Measurements from ENCODE around the gene JMJD7. TPM values are rescaled to one million over a fixed set of nuclear protein-coding genes. Genes with fewer than 3 reads are reported as not detected.

JMJD7 gene
- total RNA-seq, 3 donors from 2014 or later = 7.8 to 20.8 (median 8.8) TPM

- H3K4me3 ChIP-seq = no peak overlapping the region
- H3K9me3 ChIP-seq = no peaks in the 10 kb centered on the region
- H3K4me1 ChIP-seq = no peaks in the 10 kb centered on the region
- H3K27me3 ChIP-seq = no peaks in the 10 kb centered on the region
- DNase-seq (ENCODE audit: low spot score in 2 of 2) = no peak
- intact Hi-C loops (cut with DNase I; ENCODE audit: low total_unique reads) = loop anchor here (5.0 kb wide), 1 partner anchor 45 kb away; the partner anchor contains the start of gene MAPKBP1
- H3K27ac ChIP-seq = no peak overlapping the region
- TF ChIP-seq POLR2A (IDR thresholded peaks at IDR 0.05) = no peak
- TF ChIP-seq POLR2AphosphoS5 (IDR thresholded peaks at IDR 0.05) = no peak
- TF ChIP-seq CTCF (IDR thresholded peaks at IDR 0.05) = no peak
- H3K36me3 ChIP-seq = peaks cover 12% of the 10 kb centered on the region
These were observed 10.1 kb upstream of the JMJD7 start for GRCh38 chr15:41817781-41818180.

- TF ChIP-seq CTCF (IDR thresholded peaks at IDR 0.05) (no peak), POLR2AphosphoS5 (IDR thresholded peaks at IDR 0.05) (no peak), POLR2A (IDR thresholded peaks at IDR 0.05) (no peak)
- H3K36me3 ChIP-seq = no peaks in the 10 kb centered on the region
- no peak for DNase-seq (ENCODE audit: low spot score in 2 of 2)
- H3K9me3 ChIP-seq = no peaks in the 10 kb centered on the region
- H3K4me3 ChIP-seq = no peak overlapping the region
- intact Hi-C loops (cut with DNase I; ENCODE audit: low total_unique reads) = loop anchor here (5.0 kb wide), 1 partner anchor 47 kb away; the partner anchor contains the start of gene MAPKBP1
- H3K4me1 ChIP-seq = no peaks in the 10 kb centered on the region
- H3K27ac ChIP-seq = no peak overlapping the region
- H3K27me3 ChIP-seq = no peaks in the 10 kb centered on the region
These were observed 8.3 kb upstream of the JMJD7 start for GRCh38 chr15:41819455-41820050.

GRCh38 chr15:41820791-41821423, 7.0 kb upstream of the JMJD7 start:
- no peaks in the 10 kb centered on the region for H3K9me3 ChIP-seq
- no peak overlapping the region for H3K27ac ChIP-seq
- intact Hi-C loops (cut with DNase I; ENCODE audit: low total_unique reads) = no loop called here
- H3K4me3 ChIP-seq = no peak overlapping the region
- H3K27me3 ChIP-seq = no peaks in the 10 kb centered on the region
- no peaks in the 10 kb centered on the region for H3K4me1 ChIP-seq
- H3K36me3 ChIP-seq = no peaks in the 10 kb centered on the region
- peak in 1 of 2 donors; percentile 71 for DNase-seq (ENCODE audit: low spot score in 2 of 2)
- TF ChIP-seq POLR2AphosphoS5 (IDR thresholded peaks at IDR 0.05) (no peak), POLR2A (IDR thresholded peaks at IDR 0.05) (no peak), CTCF (IDR thresholded peaks at IDR 0.05) (no peak)

- Histone ChIP-seq H3K27me3 (no peaks in the 10 kb centered on the region), H3K9me3 (no peaks in the 10 kb centered on the region), H3K36me3 (no peaks in the 10 kb centered on the region), H3K27ac (no peak overlapping the region), H3K4me1 (no peaks in the 10 kb centered on the region), H3K4me3 (no peak overlapping the region)
- TF ChIP-seq CTCF (IDR thresholded peaks at IDR 0.05) (no peak), POLR2A (IDR thresholded peaks at IDR 0.05) (no peak), POLR2AphosphoS5 (IDR thresholded peaks at IDR 0.05) (no peak)
- intact Hi-C loops (cut with DNase I; ENCODE audit: low total_unique reads) = no loop called here
- DNase-seq (ENCODE audit: low spot score in 2 of 2) = no peak
These were observed 6.1 kb upstream of the JMJD7 start for GRCh38 chr15:41821831-41822230.

- DNase-seq (ENCODE audit: low spot score in 2 of 2) = no peak
- Histone ChIP-seq H3K36me3 (no peaks in the 10 kb centered on the region), H3K4me3 (no peak overlapping the region), H3K27ac (no peak overlapping the region), H3K9me3 (no peaks in the 10 kb centered on the region), H3K4me1 (no peaks in the 10 kb centered on the region), H3K27me3 (no peaks in the 10 kb centered on the region)
- no peak for TF ChIP-seq CTCF (IDR thresholded peaks at IDR 0.05)
- no peak for TF ChIP-seq POLR2A (IDR thresholded peaks at IDR 0.05)
- TF ChIP-seq POLR2AphosphoS5 (IDR thresholded peaks at IDR 0.05) = no peak
- intact Hi-C loops (cut with DNase I; ENCODE audit: low total_unique reads) = no loop called here
These were observed 5.4 kb upstream of the JMJD7 start for GRCh38 chr15:41822471-41822870.

All from breast epithelium (tissue), 4 donors.